GM15510 (cell line): ENCODE results near the gene RALB.

Experiments
- POLR2A ChIP-seq: IDR thresholded peaks from 3 replicates; pipeline ENCODE4 v1.6.1; 2011; ENCODE audit warnings: borderline replicate concordance; ENCODE audit not compliant: insufficient read length; ENCODE audit errors: extremely low read depth

Gene RALB

DNA sequence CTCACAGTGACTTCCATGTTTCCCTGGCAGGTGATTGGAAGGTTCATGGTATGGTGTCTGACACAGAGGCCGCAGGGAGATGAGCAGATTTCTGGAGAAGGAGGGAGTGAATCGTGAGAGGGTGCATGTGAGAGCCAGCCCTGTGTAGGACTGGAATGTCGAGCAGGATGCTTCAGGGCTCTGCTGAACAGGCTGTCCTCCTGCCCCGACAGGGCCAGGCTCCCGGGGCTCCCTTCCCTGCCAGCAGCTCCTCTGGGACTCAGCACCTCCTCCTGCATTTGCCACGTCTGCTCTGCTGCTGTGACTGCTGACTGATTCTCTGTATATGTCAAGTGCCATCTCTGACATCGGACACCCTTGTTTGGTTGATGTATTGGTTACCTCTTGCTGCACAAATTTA lies 54.8 kb downstream of the RALB start:
- no peak for TF ChIP-seq POLR2A

DNA sequence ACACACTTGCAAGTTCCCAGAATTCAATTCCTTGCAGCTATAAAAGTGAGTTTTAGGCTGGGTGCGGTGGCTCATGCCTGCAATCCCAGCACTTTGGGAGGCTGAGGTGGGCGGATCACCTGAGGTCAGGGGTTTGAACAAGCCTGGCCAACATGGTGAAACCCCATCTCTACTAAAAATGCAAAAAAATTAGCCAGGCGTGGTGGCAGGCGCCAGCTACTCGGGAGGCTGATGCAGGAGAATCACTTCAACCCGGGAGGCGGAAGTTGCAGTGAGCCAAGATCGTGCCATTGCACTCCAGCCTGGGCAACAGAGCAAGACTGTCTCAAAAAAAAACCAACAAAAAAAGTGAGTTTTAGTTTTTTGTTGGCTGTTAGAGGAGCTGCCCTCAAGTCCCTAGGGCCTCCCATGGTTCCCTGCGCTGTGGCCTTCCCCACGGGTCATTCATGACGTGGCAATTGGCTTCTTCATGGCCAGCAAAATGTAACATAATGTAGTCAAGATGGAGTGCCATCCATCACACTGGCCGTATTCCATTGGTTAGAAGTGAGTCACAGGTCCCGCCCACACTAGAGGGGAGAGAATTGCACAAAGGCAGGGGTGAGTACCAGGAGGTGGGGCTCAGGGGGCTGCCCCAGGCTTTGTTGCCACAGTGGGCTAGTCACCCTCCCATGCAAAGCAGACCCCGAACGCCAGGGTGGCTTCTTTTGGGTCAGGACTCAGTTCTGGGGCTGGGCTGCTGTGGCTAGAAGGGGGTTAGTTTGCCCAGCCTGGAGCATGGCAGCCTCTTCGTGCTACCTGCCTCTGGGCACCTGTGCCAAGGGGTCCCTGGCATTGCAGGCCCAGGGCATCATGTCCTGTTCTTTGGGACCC lies 55.6 kb downstream of the RALB start:
- no peak for TF ChIP-seq POLR2A

DNA sequence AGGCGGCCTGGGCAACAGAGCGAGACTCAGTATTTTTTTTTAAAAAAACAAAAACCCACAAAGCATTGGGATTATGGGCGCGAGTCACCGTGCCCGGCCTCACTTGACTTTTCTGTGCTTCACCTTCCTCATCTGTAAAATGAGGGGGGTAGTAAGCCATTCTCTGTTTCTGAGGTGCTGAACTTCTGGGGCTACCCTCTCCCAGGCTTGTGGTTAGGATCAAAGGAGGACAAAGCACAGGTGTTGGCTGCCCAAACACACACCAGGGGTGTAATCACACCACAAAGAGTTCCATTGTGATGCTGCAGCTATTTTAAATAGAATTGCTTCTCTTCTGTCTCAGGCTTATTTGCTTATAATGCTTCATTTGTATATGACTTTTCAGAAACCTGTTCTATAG lies 57.5 kb downstream of the RALB start:
- no peak for TF ChIP-seq POLR2A

DNA sequence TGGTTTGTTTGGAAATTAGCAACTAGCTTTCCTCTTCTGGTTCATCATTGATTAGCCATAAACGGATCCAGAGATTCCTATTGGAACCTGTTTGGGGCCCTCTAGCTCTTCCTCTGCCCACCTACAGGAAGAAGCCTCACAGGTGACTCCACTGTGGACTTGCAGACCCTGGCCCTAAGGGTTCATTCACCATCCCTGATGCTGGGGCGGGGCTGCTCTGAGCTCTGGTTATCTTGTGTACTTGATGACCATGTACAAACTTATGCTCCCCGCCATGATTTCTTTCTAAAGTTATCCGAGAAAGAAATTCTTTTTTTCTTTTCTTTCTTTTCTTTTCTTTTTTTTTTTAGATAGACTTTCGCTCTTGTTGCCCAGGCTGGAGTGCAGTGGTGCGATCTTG lies 59.4 kb downstream of the RALB start:
- TF ChIP-seq POLR2A: no peak

DNA sequence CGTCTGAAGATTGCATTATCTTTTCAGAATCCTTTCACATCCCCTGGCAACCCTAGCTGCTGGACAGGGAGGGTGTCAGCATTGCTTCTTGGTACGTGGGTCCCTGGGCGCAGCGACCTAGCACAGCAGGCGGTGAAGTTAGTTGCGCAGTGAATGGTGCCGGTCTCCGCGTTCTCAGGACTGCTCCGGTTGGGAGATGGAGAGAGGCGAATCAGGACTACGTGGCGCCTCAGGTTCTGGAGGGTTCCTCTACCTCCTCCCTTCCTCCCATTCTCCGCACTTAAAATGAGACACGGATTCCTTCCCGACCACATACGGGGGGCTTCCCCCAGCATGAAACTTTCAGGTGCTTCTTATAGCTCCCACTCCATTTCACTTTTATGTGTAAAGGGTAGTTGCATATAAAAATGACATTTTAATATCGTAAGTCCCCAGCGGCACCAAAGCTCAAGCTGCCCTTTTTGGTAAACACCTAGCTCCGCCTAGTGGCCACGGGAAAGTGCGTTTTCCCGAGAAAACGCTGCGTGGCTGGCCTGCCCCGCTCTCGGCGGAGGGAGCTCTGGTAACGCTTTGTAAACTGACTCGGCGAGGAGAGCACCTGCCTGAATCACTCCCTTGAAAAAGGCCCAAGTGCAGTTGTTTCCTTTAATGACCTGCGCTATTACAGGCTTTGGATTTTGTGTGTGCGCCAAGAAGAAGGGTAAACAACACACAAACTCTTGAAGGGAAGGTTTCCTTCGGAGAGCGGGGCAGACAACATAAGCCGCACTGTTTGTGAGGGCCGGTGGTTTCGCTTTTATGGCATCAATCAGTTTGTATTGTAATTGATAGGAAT lies 60.4 kb downstream of the RALB start:
- no peak for TF ChIP-seq POLR2A

DNA sequence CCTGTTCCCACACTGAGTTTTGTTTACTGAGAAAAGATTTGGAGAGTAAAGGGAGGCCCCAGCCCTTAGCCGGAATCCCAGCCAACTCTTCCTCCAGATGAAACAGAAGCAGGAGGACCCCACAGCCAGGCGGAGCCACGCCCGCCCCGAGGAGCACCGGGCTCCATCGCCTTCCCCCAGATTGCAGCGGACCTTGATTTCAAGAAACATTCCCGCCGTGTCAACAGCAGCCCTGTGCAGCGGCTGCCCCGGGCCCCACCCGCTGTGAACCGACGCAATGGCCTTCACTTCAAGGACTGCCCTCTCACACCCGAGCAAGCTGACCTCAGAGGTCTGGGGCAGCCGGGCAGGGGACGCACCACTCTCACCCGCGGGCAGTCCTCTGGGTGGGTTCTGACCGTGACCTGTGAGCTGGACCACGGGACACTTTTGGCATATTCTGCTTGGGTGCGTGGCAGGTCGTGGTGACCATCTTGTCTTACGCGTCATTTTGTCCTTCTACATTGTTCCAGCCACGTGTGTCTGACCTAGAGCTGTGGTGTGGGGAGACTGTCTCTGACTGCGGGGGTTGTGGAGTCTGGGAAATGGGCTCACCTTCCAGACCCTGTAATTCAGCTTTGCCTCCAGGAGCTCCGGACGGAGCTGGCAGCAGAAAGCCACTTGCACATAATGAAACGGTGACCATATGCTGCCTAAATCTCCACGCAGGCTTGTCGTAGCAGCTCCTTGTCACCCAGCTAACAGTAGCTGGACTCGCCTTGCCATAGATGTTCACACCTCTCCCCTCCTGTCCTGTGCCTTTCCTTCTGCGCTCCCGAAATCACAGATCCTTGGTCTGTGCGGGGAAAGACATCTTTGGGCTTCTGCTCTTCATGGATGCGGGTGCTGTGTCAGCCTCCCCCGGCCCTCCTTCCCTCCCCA lies 61.3 kb downstream of the RALB start:
- no peak for TF ChIP-seq POLR2A

DNA sequence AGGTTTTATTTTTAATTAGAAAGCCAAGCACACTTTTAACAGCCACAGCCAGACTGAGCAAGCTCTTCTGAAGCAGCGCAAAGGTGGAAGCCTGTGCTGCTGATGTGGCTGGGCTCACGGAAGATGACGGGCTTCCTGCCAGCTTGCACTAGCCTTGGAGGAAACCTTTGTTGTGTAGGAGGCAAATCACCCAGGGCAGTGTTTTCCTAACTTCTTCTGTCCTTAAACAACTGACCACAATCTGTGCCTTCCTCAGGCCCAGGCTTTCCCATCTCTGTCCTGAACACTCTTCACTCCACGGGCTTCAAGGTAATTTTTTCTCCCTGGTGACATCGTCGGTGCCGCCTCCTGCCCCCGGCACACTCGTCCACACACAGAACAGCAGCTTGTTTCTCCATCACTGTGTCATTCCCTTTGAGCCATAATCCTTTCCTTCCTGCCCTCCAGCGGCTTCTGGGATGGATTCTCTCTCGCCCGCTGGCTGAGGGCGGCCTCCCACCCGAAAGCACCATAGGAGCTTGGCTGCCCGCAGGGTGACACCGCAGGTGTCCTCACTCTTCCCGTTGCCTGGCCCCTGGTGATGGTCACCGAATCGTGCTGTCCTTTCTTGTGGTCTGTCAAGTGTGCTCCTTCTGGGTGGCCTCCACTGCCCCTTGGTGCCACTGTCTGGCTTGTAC lies 62.2 kb downstream of the RALB start:
- no peak for TF ChIP-seq POLR2A

DNA sequence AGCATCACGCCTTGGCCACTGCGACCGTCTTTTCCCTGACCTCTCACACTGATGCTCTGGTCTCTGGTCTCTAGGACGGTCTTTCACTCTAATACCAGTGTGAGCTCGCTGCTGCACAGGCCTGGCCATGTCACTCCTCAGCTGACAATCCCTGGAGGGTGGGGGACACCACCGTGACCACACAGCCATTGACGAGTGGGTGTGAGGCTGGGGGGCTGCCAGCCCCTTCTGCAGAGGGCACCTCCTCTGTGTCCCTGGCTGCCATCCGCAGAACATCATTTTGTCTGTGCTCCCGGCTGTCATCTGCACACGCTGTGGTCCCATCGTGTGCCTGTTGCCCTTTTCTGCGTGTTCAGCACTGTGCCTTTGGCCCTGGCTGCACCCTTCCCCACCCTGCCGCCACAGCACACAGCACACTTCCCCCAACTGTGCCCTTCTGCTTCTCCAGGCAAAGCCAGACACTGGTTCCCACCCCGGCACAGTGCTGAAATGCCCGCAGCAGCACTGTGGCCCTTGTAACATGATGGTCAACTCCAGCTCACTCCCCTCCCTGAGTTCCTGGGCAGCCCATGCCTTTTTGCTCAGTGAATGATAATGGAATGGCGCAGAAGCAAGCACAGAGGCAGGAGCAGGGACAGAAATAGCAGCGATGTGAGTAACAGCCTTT lies 62.8 kb downstream of the RALB start:
- TF ChIP-seq POLR2A: no peak

DNA sequence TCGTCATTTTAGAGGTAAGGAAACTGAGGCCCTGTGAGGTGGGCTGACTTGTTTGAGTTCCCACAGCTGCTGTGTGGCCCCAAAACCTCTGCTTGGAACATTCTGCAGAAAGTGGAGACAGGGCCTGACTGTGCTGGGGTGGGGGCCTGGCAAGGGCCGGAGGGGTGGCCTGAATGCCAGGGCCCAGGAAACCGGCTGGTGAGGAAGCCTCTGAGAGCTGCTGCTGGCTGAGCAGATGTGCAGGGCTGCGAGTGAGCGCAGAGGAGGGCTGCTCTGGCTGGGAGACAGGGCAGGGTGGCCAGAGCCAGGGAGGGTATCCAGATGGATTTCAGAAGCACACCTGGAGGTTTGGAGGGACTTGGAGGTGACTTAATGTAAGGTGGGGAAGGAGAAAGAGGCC lies 63.4 kb downstream of the RALB start:
- no peak for TF ChIP-seq POLR2A

DNA sequence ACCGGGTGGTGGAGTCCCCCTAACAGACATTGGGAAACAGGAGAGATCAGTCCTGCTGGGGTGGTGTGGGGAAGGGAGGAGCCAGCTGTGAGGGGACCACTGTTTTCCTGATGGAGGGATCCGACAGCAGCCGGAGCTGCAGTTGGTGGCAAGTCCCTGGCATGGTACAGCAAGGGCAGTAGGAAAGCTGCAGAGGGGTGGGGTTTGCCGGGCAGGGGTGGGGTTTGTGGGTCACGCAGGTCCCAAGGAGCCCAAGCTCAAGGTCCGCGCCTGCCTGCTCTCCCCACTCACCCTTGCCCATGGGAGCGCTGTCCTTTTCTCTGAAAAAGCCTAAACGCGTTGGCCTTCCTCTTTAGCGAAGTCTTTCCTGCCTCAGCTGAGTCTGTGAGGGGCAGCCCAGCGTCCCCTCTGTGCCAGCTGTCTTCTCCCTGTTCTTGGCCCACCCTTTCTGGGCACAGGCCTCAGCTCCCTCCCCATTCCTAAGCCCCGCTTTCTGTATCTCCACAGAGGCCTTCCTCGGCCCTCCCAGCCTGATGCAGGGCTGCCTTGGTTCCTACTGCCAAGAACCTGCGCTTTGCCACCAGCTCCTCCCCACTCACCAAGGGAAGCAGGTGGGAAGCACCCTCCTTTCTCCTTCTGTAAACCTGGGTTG lies 64.0 kb downstream of the RALB start:
- TF ChIP-seq POLR2A: no peak

DNA sequence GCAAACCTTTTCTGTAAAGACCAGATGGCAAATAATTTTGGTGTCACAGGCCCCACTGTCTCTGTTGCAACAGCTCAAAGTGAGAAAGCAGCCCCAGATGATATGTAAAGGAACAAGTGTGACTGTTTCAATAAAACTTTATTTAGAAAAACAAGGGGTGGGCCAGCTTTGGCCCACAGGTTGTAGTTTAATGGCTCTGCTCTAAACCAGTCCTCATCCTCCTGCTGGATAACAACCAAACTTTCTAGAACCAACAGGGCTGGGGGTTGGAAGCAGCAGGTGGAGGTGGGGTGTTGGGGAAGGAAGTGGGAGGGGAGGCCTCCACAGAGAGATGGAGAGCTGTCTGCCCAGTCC lies 64.5 kb downstream of the RALB start:
- no peak for TF ChIP-seq POLR2A

DNA sequence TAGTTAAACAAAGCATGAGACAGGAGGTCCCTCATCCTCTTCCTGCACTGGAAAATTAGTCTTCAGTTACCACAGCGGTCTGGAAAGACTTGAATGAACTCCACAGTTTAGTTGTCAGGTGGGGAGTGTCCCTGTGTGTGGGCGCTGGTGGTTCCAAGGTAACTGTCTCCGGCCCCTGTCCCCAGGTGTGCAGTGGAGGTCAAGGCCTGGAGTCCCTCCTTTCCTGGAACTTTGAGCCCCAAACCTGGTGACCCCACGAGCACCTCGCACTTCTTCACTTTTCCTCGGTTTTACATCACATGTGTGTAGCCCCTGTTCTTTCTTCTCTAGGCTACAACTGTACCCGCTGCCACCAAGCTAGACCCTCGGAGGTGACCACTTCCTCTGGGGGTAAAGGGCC lies 65.3 kb downstream of the RALB start:
- TF ChIP-seq POLR2A: no peak

DNA sequence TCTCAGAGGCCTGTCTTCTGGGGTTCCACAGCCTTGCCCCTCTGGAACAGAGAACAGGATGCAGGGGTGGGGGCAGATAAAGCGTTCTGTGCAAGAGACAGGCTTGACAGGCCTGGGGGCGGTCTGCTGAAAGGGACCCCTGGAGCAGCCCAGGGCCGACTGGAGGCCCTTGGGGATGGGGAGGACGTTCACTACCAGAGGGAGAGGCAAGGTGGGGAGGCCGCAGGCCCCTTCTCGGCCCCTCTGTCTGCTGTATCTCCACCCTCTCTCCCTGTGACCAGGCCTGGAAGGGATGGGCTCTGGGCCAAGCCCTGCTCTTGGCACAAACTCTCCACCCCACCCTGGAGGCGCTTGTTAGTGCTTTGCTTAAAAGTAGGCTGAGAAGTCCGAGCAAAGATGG lies 66.0 kb downstream of the RALB start:
- TF ChIP-seq POLR2A: no peak
